Erythroblast (primary cell): ENCODE measurements around the gene NEK2.

Experiments used
- DNase-seq, 2 experiments: peaks; one replicate each; lab custom pipeline; 2025; lab: John Stamatoyannopoulos, UW
- GATA1 ChIP-seq: IDR thresholded peaks from 2 replicates; pipeline ENCODE4 v1.6.1; 2011; ENCODE audit warnings: low read depth, mild to moderate bottlenecking, control low read depth, low read length, moderate library complexity
- POLR2A ChIP-seq: IDR thresholded peaks from 2 replicates; pipeline ENCODE4 v1.6.1; 2011; ENCODE audit warnings: mild to moderate bottlenecking, low read length

NEK2 gene

GRCh38 chr1:211704543-211704942 is 29.1 kb upstream of the NEK2 start:
- TF ChIP-seq GATA1: no peak
- TF ChIP-seq POLR2A: no peak
- DNase-seq: no peak

DNA sequence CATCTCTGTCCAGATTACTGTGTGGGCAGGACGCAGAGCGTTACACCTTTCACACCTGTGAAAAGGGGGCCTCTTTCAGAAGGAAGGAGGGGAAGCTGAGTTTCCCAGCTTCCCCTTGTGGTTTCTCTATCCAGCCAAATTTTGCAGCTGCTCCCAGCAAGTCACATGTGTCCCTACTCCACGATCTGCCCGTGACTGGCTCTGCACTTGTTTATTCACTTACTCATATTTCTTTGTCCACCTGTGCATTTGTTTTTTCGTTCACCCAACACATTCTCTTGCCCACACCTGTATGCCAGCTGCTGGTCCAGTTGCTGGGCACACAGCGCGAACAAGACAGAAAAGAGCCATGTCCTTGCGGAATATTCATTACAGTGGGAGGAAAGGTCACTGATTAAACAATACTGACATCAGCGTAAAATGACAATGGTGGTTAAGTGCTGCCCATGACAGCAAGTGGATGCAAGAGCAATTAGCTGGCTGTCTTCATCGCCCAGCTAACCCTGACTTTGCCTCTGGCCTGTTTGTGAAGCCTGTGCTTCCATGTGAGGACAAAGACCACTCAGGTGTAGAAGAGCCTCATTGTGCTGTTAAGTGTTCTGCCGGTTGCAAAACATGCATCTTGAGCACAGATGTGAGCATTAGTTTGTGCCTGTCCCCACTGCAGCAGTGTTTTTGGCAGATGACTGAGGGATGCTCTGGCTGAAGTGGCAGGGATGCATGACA is 28.6 kb upstream of the NEK2 start:
- no peak for DNase-seq
- TF ChIP-seq GATA1: no peak
- no peak for TF ChIP-seq POLR2A

GRCh38 chr1:211701733-211702132 is 26.3 kb upstream of the NEK2 start:
- no peak for TF ChIP-seq POLR2A
- TF ChIP-seq GATA1: no peak
- no peak for DNase-seq

- DNase-seq: no peak
Observed at GRCh38 chr1:211699059-211699458, 23.6 kb upstream of the NEK2 start.

GRCh38 chr1:211698161-211699026 is 23.0 kb upstream of the NEK2 start:
- DNase-seq: peak; percentile 81 to 86
- TF ChIP-seq GATA1 (no peak), POLR2A (no peak)

More at GRCh38 chr1:211699059-211699458, 23.6 kb upstream of the NEK2 start:
- no peak for TF ChIP-seq POLR2A
- TF ChIP-seq GATA1: no peak

- TF ChIP-seq POLR2A (no peak), GATA1 (no peak)
- no peak for DNase-seq
Observed at GRCh38 chr1:211697356-211697755, 21.9 kb upstream of the NEK2 start.

DNA sequence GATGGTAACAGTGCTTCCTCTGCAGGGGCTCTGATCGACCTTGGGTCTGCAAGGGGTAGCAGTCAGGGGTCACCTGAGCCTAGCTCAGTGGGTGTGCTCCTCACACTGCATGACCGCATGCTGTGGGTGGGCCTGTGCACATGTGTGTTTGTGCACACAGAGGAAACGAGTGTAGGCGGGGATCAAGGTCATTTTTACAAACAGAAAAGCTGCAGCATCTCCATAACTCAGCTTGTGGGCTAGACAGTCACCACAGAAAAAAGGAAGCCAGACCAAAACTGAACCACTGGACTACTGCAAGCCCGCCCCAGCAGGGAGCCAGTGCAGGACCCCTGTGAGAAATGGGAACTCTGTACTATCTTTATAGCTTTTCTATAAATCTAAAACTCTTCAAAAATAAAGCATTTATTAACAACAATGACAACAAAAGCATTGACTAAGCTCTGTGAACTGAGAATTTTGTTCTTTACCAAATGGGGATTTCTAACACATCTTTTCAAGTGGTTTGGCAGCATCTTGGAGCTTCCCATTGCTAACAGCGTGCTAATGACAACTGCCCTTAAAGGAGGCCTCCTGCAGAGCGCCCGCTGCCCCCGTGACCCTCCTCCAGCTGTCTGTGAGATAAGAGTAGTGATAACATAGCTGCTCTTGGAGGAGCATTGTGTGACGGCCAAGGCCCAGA is 19.9 kb upstream of the NEK2 start:
- TF ChIP-seq GATA1 (no peak), POLR2A (no peak)
- peak; percentile 64 to 90 for DNase-seq

DNA sequence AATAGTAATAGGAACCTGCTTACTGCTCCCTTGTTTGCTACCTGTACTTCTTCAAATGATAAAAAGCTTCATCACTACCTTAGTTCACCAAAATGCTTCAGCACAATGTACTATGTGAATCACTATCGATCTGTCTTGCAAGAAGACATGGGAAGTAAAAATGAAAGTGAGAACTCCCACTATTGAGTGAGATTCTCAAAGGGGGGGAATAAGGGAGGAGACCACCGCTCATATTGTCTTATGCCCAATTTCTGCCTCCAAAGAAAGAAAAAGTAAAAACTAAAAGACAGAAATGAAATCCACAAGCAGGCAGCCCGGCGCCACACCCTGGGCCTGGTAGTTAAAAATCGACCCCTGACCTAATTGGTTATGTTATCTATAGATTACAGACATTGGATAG is 18.5 kb upstream of the NEK2 start:
- DNase-seq: peak in 1 of 2 experiments; percentile 11

DNA sequence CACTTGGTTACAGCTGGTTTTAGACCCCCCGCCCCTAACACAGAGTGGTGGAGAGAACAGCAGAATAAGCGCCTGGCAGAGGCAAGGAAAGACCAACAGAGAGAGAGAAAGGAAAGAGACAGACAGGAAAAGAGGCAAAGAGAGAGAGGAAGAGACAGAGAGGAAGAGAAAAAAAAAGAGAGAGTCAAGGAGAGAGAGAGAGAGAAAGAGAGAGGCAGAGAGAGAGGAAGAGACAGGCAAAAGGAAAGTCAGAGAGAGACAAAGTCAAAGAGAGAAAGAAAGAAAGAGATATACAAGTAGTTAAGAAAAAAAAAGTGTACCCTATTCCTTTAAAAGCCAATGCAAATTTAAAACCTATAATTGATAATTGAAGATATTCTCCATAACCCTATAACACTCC is 13.0 kb upstream of the NEK2 start:
- DNase-seq: no peak
- TF ChIP-seq GATA1: no peak
- no peak for TF ChIP-seq POLR2A

GRCh38 chr1:211687462-211688215 is 12.2 kb upstream of the NEK2 start:
- DNase-seq: no peak

GRCh38 chr1:211685823-211686222 is 10.4 kb upstream of the NEK2 start:
- no peak for DNase-seq
- TF ChIP-seq GATA1: no peak
- TF ChIP-seq POLR2A: no peak

More at GRCh38 chr1:211687462-211688215, 12.2 kb upstream of the NEK2 start:
- TF ChIP-seq GATA1 (no peak), POLR2A (no peak)

GRCh38 chr1:211684791-211685190 is 9.4 kb upstream of the NEK2 start:
- TF ChIP-seq POLR2A: no peak
- no peak for TF ChIP-seq GATA1
- DNase-seq: no peak

- no peak for DNase-seq
- TF ChIP-seq GATA1 (no peak), POLR2A (no peak)
Observed at GRCh38 chr1:211684331-211684730, 8.9 kb upstream of the NEK2 start.
